Measurements from ENCODE around the gene RAD1.

DNA sequence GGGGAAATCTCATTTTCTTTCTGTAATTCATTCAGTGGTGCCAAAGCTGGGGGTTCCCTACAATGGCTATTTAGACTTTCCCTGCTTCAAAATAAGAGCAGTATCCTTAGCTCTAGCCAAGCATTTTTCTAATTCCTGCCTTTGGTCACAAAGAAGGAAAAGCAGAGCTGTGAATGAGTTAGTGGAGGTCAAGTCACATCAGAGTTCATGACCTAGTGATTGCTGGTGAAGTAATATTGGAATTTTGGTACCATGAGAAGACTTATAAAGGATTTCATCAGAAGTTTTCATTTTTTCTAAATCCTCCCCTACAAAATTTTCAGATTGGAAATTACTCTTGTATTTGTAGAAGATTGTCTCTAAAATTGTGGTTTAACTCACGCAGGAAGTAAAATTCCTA lies 42.0 kb upstream of the RAD1 start:
- TF ChIP-seq, protein P1, sequence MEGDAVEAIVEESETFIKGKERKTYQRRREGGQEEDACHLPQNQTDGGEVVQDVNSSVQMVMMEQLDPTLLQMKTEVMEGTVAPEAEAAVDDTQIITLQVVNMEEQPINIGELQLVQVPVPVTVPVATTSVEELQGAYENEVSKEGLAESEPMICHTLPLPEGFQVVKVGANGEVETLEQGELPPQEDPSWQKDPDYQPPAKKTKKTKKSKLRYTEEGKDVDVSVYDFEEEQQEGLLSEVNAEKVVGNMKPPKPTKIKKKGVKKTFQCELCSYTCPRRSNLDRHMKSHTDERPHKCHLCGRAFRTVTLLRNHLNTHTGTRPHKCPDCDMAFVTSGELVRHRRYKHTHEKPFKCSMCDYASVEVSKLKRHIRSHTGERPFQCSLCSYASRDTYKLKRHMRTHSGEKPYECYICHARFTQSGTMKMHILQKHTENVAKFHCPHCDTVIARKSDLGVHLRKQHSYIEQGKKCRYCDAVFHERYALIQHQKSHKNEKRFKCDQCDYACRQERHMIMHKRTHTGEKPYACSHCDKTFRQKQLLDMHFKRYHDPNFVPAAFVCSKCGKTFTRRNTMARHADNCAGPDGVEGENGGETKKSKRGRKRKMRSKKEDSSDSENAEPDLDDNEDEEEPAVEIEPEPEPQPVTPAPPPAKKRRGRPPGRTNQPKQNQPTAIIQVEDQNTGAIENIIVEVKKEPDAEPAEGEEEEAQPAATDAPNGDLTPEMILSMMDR (IDR thresholded peaks at IDR 0.05), result no peak
- TF ChIP-seq POLR2A (IDR thresholded peaks at IDR 0.05), result no peak

Data from adrenal gland (tissue), 5 donors.